Neural progenitor cell (in vitro differentiated cells): ENCODE data around the gene CADM1. TPM values are rescaled to one million over a fixed set of nuclear protein-coding genes. Genes with fewer than 3 reads are reported as not detected.

Experiments used
- DNase-seq: peaks from one replicate; pipeline ENCODE4 v3.0.0-alpha.2; 2016; ENCODE audit warnings: low spot score
- H2AFZ ChIP-seq: fragments of 200-600 bp; sonication (generic); replicated peaks from 2 replicates; pipeline ENCODE4 v1.6.1; 2016; ENCODE audit warnings: antibody characterized with exemption
- H3F3A ChIP-seq: fragments of 200-600 bp; sonication (generic); 2 replicates; pipeline ENCODE4 v1.6.1; 2016; ENCODE audit warnings: antibody characterized with exemption, low read depth
- H3K27ac ChIP-seq: fragments of 200-600 bp; sonication (generic); 2 replicates; pipeline ENCODE4 v1.5.1; 2016; ENCODE audit warnings: mild to moderate bottlenecking
- H3K27me3 ChIP-seq: fragments of 200-600 bp; sonication (generic); 2 replicates; pipeline ENCODE4 v1.6.1; 2016; ENCODE audit warnings: mild to moderate bottlenecking, moderate library complexity
- H3K36me3 ChIP-seq: fragments of 200-600 bp; sonication (generic); 2 replicates; pipeline ENCODE4 v1.5.1; 2016
- H3K4me1 ChIP-seq: fragments of 200-600 bp; sonication (generic); 2 replicates; pipeline ENCODE4 v1.6.1; 2016; ENCODE audit warnings: mixed run types
- H3K4me2 ChIP-seq: fragments of 200-600 bp; sonication (generic); 2 replicates; pipeline ENCODE4 v1.6.1; 2016
- H3K4me3 ChIP-seq: fragments of 200-600 bp; sonication (generic); 2 replicates; pipeline ENCODE4 v1.5.1; 2016
- H3K79me2 ChIP-seq: fragments of 200-600 bp; sonication (generic); 2 replicates; pipeline ENCODE4 v1.6.1; 2016; ENCODE audit warnings: low read depth
- H3K9ac ChIP-seq: fragments of 200-600 bp; sonication (generic); 2 replicates; pipeline ENCODE4 v1.6.1; 2016
- H3K9me3 ChIP-seq: fragments of 200-600 bp; sonication (generic); 2 replicates; pipeline ENCODE4 v1.5.1; 2016; ENCODE audit warnings: low read depth
- H4K20me1 ChIP-seq: fragments of 200-600 bp; sonication (generic); 2 replicates; pipeline ENCODE4 v1.6.1; 2016; ENCODE audit warnings: low read depth
- H3K27ac Mint-ChIP-seq: 3 replicates; pipeline ENCODE4 v1.8.0; 2021; ENCODE audit warnings: mixed read lengths
- H3K27me3 Mint-ChIP-seq: 2 replicates; pipeline ENCODE4 v1.8.0; 2022; ENCODE audit warnings: low read depth, mild to moderate bottlenecking, inconsistent platforms, moderate library complexity, mixed read lengths; ENCODE audit not compliant: insufficient read depth
- H3K36me3 Mint-ChIP-seq: 3 replicates; pipeline ENCODE4 v1.8.0; 2021; ENCODE audit warnings: mixed read lengths
- H3K4me1 Mint-ChIP-seq: 3 replicates; pipeline ENCODE4 v1.8.0; 2021; ENCODE audit warnings: mixed read lengths
- H3K4me3 Mint-ChIP-seq: 3 replicates; pipeline ENCODE4 v1.8.0; 2021; ENCODE audit warnings: mild to moderate bottlenecking, moderate library complexity, mixed read lengths
- H3K9me3 Mint-ChIP-seq: 3 replicates; pipeline ENCODE4 v1.8.0; 2020; ENCODE audit warnings: mixed read lengths
- CTCF ChIP-seq: fragments of 200-600 bp; sonication (generic); IDR thresholded peaks from 2 replicates; pipeline ENCODE4 v1.5.1; 2017; ENCODE audit warnings: antibody characterized with exemption, mild to moderate bottlenecking
- EZH2 ChIP-seq: fragments of 200-600 bp; sonication (generic); IDR thresholded peaks from 2 replicates; pipeline ENCODE4 v1.6.1; 2017; ENCODE audit warnings: antibody characterized with exemption, mild to moderate bottlenecking, moderate library complexity
- EZH2phosphoT487 ChIP-seq: fragments of 200-600 bp; sonication (generic); IDR thresholded peaks from 2 replicates; pipeline ENCODE4 v1.6.1; 2017; ENCODE audit warnings: antibody characterized with exemption
- total RNA-seq: library from RNA; depleted of rRNA; stranded (reverse); fragments of >200 nt; gene quantifications from 2 replicates; pipeline ENCODE4 v1.2.3, GENCODE V29; 2015; ENCODE audit warnings: low replicate concordance

The CADM1 gene
- total RNA-seq, 1 donor from 2014 or later, result 123 TPM

GRCh38 chr11:115199481-115200069 lies 304.6 kb downstream of the CADM1 start:
- Histone ChIP-seq H3K27ac (no peak overlapping the region), H3K4me2 (no peak overlapping the region), H2AFZ (no peak overlapping the region), H3K27me3 (no peaks in the 10 kb centered on the region), H3K9me3 (no peaks in the 10 kb centered on the region), H3K79me2 (no peaks in the 10 kb centered on the region), H3K4me3 (no peak overlapping the region), H3F3A (no peaks in the 10 kb centered on the region), H3K9ac (no peak overlapping the region), H3K36me3 (no peaks in the 10 kb centered on the region), H4K20me1 (no peaks in the 10 kb centered on the region), H3K4me1 (peaks cover 13% of the 10 kb centered on the region)
- peaks cover 22% of the 10 kb centered on the region for H3K4me1 Mint-ChIP-seq
- DNase-seq, result no peak
- H3K9me3 Mint-ChIP-seq, result no peaks in the 10 kb centered on the region
- peaks cover 4% of the 10 kb centered on the region for H3K36me3 Mint-ChIP-seq
- H3K27me3 Mint-ChIP-seq, result no peaks in the 10 kb centered on the region
- TF ChIP-seq EZH2 (no peak), CTCF (no peak), EZH2phosphoT487 (no peak)
- H3K27ac Mint-ChIP-seq, result no peak overlapping the region
- no peak overlapping the region for H3K4me3 Mint-ChIP-seq

GRCh38 chr11:115198321-115198741 lies 305.9 kb downstream of the CADM1 start:
- Histone ChIP-seq H3K36me3 (no peaks in the 10 kb centered on the region), H2AFZ (no peak overlapping the region), H3K9me3 (no peaks in the 10 kb centered on the region), H3K9ac (no peak overlapping the region), H3K4me3 (no peak overlapping the region), H3K27me3 (no peaks in the 10 kb centered on the region), H3F3A (no peaks in the 10 kb centered on the region), H4K20me1 (no peaks in the 10 kb centered on the region), H3K27ac (no peak overlapping the region), H3K79me2 (no peaks in the 10 kb centered on the region), H3K4me2 (no peak overlapping the region), H3K4me1 (peaks cover 22% of the 10 kb centered on the region)
- no peak overlapping the region for H3K4me3 Mint-ChIP-seq
- TF ChIP-seq CTCF (no peak), EZH2phosphoT487 (no peak), EZH2 (no peak)
- DNase-seq, result no peak
- H3K27me3 Mint-ChIP-seq, result no peaks in the 10 kb centered on the region
- H3K9me3 Mint-ChIP-seq, result no peaks in the 10 kb centered on the region
- H3K27ac Mint-ChIP-seq, result no peak overlapping the region
- H3K36me3 Mint-ChIP-seq, result peaks cover 4% of the 10 kb centered on the region
- peaks cover 31% of the 10 kb centered on the region for H3K4me1 Mint-ChIP-seq

- Histone ChIP-seq H3K79me2 (no peaks in the 10 kb centered on the region), H3F3A (no peaks in the 10 kb centered on the region), H3K27ac (no peak overlapping the region), H3K4me3 (no peak overlapping the region), H3K27me3 (no peaks in the 10 kb centered on the region), H3K9me3 (no peaks in the 10 kb centered on the region), H3K4me2 (no peak overlapping the region), H3K36me3 (no peaks in the 10 kb centered on the region), H4K20me1 (no peaks in the 10 kb centered on the region), H3K4me1 (peaks cover 13% of the 10 kb centered on the region), H3K9ac (no peak overlapping the region), H2AFZ (no peak overlapping the region)
- no peak for DNase-seq
- TF ChIP-seq EZH2 (no peak), EZH2phosphoT487 (no peak), CTCF (no peak)
- peaks cover 4% of the 10 kb centered on the region for H3K36me3 Mint-ChIP-seq
- no peak overlapping the region for H3K4me3 Mint-ChIP-seq
- no peaks in the 10 kb centered on the region for H3K9me3 Mint-ChIP-seq
- H3K27ac Mint-ChIP-seq, result no peak overlapping the region
- peaks cover 23% of the 10 kb centered on the region for H3K4me1 Mint-ChIP-seq
- H3K27me3 Mint-ChIP-seq, result no peaks in the 10 kb centered on the region
These were observed 306.8 kb downstream of the CADM1 start for GRCh38 chr11:115197433-115197832.
